ENCODE results near the gene KRT75. TPM values are rescaled to one million over a fixed set of nuclear protein-coding genes. Genes with fewer than 3 reads are reported as not detected.

Gene KRT75
- total RNA-seq, 1 donor from 2014 or later, result not detected

DNA sequence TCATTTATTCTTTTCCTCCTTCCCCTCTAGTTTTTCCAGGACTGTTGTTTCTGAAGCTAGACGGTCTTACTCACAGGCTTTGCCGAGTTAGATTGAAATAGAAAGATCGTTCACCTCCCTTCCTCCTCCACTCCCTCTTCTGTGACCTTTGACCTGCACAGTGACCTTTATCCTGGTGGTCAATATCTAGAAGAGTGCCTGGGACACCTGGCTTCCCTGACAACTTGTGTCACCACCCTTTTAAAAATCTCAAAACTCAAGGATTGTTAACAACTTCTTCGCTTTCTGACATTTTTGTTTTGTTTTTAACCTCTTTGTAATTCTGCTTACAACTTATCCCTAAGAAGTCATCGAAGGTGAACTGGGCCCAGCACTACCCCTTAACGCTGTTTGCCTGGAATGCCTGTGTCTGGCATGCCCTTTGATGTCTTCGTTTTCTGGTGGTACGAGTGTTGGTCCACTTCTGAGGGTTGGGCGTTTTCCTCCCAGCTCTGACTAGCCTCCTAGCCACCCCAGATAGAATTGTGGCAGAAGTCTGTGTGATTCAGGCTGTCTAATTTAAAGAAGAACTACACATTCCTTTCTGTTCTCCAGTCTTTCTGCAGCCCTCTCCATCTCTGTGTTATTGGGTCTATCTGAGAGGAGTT, 2.8 kb upstream of the KRT75 start:
- Mint-ChIP-seq H3K9me3 (ENCODE audit: low read depth) (no peaks in the 10 kb centered on the region), H3K4me1 (ENCODE audit: low read depth) (peaks cover 9% of the 10 kb centered on the region), H3K36me3 (ENCODE audit: low read depth) (peaks cover 1% of the 10 kb centered on the region), H3K27me3 (ENCODE audit: low read depth) (peaks cover 57% of the 10 kb centered on the region), H3K4me3 (ENCODE audit: unreplicated experiment) (no peak overlapping the region), H3K27ac (ENCODE audit: unreplicated experiment) (no peak overlapping the region)
- no peak for DNase-seq (ENCODE audit: low spot score)
- TF ChIP-seq, protein P1, sequence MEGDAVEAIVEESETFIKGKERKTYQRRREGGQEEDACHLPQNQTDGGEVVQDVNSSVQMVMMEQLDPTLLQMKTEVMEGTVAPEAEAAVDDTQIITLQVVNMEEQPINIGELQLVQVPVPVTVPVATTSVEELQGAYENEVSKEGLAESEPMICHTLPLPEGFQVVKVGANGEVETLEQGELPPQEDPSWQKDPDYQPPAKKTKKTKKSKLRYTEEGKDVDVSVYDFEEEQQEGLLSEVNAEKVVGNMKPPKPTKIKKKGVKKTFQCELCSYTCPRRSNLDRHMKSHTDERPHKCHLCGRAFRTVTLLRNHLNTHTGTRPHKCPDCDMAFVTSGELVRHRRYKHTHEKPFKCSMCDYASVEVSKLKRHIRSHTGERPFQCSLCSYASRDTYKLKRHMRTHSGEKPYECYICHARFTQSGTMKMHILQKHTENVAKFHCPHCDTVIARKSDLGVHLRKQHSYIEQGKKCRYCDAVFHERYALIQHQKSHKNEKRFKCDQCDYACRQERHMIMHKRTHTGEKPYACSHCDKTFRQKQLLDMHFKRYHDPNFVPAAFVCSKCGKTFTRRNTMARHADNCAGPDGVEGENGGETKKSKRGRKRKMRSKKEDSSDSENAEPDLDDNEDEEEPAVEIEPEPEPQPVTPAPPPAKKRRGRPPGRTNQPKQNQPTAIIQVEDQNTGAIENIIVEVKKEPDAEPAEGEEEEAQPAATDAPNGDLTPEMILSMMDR (IDR thresholded peaks at IDR 0.05), result no peak

- TF ChIP-seq, protein P1 (IDR thresholded peaks at IDR 0.05), result no peak
- no peak overlapping the region for H3K27ac Mint-ChIP-seq (ENCODE audit: unreplicated experiment)
- H3K4me1 Mint-ChIP-seq (ENCODE audit: low read depth), result peaks cover 3% of the 10 kb centered on the region
- H3K4me3 Mint-ChIP-seq (ENCODE audit: unreplicated experiment), result no peak overlapping the region
- peaks cover 62% of the 10 kb centered on the region for H3K27me3 Mint-ChIP-seq (ENCODE audit: low read depth)
- peaks cover 1% of the 10 kb centered on the region for H3K36me3 Mint-ChIP-seq (ENCODE audit: low read depth)
- no peak for DNase-seq (ENCODE audit: low spot score)
- H3K9me3 Mint-ChIP-seq (ENCODE audit: low read depth), result no peaks in the 10 kb centered on the region
Measured at GRCh38 chr12:52436000-52436827, 2.0 kb upstream of the KRT75 start.

GRCh38 chr12:52435659-52435999, 1.5 kb upstream of the KRT75 start:
- TF ChIP-seq, protein P1 (IDR thresholded peaks at IDR 0.05), result no peak
- peaks cover 67% of the 10 kb centered on the region for H3K27me3 Mint-ChIP-seq (ENCODE audit: low read depth)
- no peak overlapping the region for H3K4me3 Mint-ChIP-seq (ENCODE audit: unreplicated experiment)
- H3K36me3 Mint-ChIP-seq (ENCODE audit: low read depth), result peaks cover 1% of the 10 kb centered on the region
- no peak overlapping the region for H3K27ac Mint-ChIP-seq (ENCODE audit: unreplicated experiment)
- H3K4me1 Mint-ChIP-seq (ENCODE audit: low read depth), result no peaks in the 10 kb centered on the region
- no peak for DNase-seq (ENCODE audit: low spot score)
- H3K9me3 Mint-ChIP-seq (ENCODE audit: low read depth), result no peaks in the 10 kb centered on the region

- Mint-ChIP-seq H3K4me1 (ENCODE audit: low read depth) (no peaks in the 10 kb centered on the region), H3K27ac (ENCODE audit: unreplicated experiment) (no peak overlapping the region), H3K27me3 (ENCODE audit: low read depth) (peaks cover 71% of the 10 kb centered on the region), H3K4me3 (ENCODE audit: unreplicated experiment) (no peak overlapping the region), H3K36me3 (ENCODE audit: low read depth) (peaks cover 1% of the 10 kb centered on the region), H3K9me3 (ENCODE audit: low read depth) (no peaks in the 10 kb centered on the region)
- TF ChIP-seq, protein P1 (IDR thresholded peaks at IDR 0.05), result no peak
- no peak for DNase-seq (ENCODE audit: low spot score)
Measured at GRCh38 chr12:52434760-52435530, 774 bp upstream of the KRT75 start.

- Mint-ChIP-seq H3K27me3 (ENCODE audit: low read depth) (peaks cover 78% of the 10 kb centered on the region), H3K4me3 (ENCODE audit: unreplicated experiment) (no peak overlapping the region), H3K27ac (ENCODE audit: unreplicated experiment) (no peak overlapping the region), H3K4me1 (ENCODE audit: low read depth) (no peaks in the 10 kb centered on the region), H3K36me3 (ENCODE audit: low read depth) (peaks cover 1% of the 10 kb centered on the region), H3K9me3 (ENCODE audit: low read depth) (no peaks in the 10 kb centered on the region)
- TF ChIP-seq, protein P1 (IDR thresholded peaks at IDR 0.05), result no peak
- no peak for DNase-seq (ENCODE audit: low spot score)
Measured at GRCh38 chr12:52433501-52434080, 580 bp downstream of the KRT75 start.

Data from chondrocyte (in vitro differentiated cells).